GM04504 (cell line): ENCODE results near the gene MZF1.
"Not testable (repeated sequence)": the region's sequence is repeated elsewhere in the genome, so short reads cannot be mapped to it uniquely, and the experiment has no call there.

Experiments used
- DNase-seq: peaks from one replicate; pipeline ENCODE4 v3.0.0-alpha.2; 2012; ENCODE audit warnings: low read depth

Gene MZF1

GRCh38 chr19:58555369-58555885 is 17.7 kb downstream of the MZF1 start:
- DNase-seq: no peak

- DNase-seq: peak; percentile 92
Measured at GRCh38 chr19:58554494-58555368, 18.4 kb downstream of the MZF1 start, which contains the start of gene CHMP2A. CHMP2A (minus strand) TSS chr19:58555105; CDS start chr19:58554212, 893 bp downstream.

GRCh38 chr19:58553799-58554493 is 19.2 kb downstream of the MZF1 start:
- DNase-seq: no peak

- DNase-seq: no peak
Measured at GRCh38 chr19:58552655-58553054, 20.5 kb downstream of the MZF1 start.

GRCh38 chr19:58551577-58552471 is 21.3 kb downstream of the MZF1 start:
- no peak for DNase-seq

- DNase-seq: no peak
Measured at GRCh38 chr19:58551123-58551497, 22.0 kb downstream of the MZF1 start.

GRCh38 chr19:58550362-58551122 is 22.6 kb downstream of the MZF1 start:
- no peak for DNase-seq

GRCh38 chr19:58549664-58550361 is 23.3 kb downstream of the MZF1 start:
- no peak for DNase-seq

- no peak for DNase-seq
Measured at GRCh38 chr19:58548859-58549663, 24.1 kb downstream of the MZF1 start.

GRCh38 chr19:58547323-58548312 is 25.5 kb downstream of the MZF1 start:
- no peak for DNase-seq

- no peak for DNase-seq
Measured at GRCh38 chr19:58546019-58546530, 27.1 kb downstream of the MZF1 start.

GRCh38 chr19:58545286-58546018 is 27.7 kb downstream of the MZF1 start:
- no peak for DNase-seq

- no peak for DNase-seq
Measured at GRCh38 chr19:58544591-58545285, 28.4 kb downstream of the MZF1 start.

GRCh38 chr19:58543826-58544590 is 29.1 kb downstream of the MZF1 start, which contains the start of gene TRIM28:
TRIM28 (plus strand) TSS chr19:58544064; CDS start chr19:58544758, 694 bp downstream.
- DNase-seq: peak; percentile 98

GRCh38 chr19:58542641-58543372 is 30.3 kb downstream of the MZF1 start:
- DNase-seq: not testable (repeated sequence)
